ENCODE data around the gene TRMT61A. TPM values are rescaled to one million over a fixed set of nuclear protein-coding genes. Genes with fewer than 3 reads are reported as not detected.

TRMT61A gene
- total and polyA plus RNA-seq, 2 of the 13 experiments (the other 11 are each of a cell fraction or from before 2014, with no cell fraction given): 6.5 to 13.6 TPM

DNA sequence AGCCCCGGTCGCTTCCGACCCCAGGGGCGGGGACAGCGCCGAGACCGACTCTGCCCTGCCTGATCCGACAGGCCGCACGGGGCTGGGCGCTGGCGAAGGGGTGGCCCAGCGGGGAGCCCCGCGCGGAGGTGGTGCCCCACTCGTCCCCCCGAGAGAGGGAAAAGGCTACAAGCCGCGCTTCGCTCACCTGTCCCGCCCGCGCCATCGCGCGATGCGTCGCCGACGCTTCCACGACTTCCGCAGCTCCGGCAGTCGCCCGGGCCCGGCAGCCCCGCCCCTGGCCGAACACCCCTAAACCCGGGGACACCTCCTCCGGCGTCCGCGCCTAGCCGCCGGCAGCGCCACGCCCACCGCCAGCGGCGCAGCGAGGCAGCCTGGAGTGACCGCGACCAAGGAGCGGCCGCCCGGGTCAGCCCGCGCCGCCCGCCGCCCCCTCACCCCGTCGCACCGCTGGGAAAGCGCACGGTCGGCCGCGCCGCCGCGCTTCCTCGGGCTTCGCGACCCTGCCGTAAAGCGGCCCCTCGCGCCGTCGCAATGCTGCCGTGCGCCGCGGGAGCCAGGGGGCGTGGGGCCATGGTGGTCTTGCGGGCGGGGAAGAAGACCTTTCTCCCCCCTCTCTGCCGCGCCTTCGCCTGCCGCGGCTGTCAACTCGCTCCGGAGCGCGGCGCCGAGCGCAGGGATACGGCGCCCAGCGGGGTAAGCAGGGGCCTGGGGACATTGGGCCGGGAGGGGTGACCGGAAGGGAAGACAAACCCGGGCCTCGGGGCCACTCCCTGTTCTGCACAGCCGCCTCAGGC lies 33.6 kb downstream of the TRMT61A start, which contains the start of the genes BAG5 and COA8 (continued):
- TF ChIP-seq ZNF407 (CRISPR knock-in tag; IDR thresholded peaks at IDR 0.05; ENCODE audit: not compliant biosample characterization) (peak; percentile 37), ZNF441 (CRISPR knock-in tag; IDR thresholded peaks at IDR 0.05; ENCODE audit: borderline replicate concordance) (no peak), RAD21 (CRISPR knock-in tag; IDR thresholded peaks at IDR 0.05) (peak; percentile 10; the same call in 1 of the 2 replicates), ATM (IDR thresholded peaks at IDR 0.05; ENCODE audit: borderline replicate concordance) (no peak), ZXDC (CRISPR knock-in tag; IDR thresholded peaks at IDR 0.05) (peak; percentile 26; the same call in 1 of the 2 replicates), ZBTB42 (CRISPR knock-in tag; IDR thresholded peaks at IDR 0.05) (0 out of 2 replicates have a peak, but pooled peaks have one; percentile 21), ZNF781 (CRISPR knock-in tag; IDR thresholded peaks at IDR 0.05; ENCODE audit: borderline replicate concordance, not compliant biosample characterization) (no peak)
- TF ChIP-seq, protein P1, sequence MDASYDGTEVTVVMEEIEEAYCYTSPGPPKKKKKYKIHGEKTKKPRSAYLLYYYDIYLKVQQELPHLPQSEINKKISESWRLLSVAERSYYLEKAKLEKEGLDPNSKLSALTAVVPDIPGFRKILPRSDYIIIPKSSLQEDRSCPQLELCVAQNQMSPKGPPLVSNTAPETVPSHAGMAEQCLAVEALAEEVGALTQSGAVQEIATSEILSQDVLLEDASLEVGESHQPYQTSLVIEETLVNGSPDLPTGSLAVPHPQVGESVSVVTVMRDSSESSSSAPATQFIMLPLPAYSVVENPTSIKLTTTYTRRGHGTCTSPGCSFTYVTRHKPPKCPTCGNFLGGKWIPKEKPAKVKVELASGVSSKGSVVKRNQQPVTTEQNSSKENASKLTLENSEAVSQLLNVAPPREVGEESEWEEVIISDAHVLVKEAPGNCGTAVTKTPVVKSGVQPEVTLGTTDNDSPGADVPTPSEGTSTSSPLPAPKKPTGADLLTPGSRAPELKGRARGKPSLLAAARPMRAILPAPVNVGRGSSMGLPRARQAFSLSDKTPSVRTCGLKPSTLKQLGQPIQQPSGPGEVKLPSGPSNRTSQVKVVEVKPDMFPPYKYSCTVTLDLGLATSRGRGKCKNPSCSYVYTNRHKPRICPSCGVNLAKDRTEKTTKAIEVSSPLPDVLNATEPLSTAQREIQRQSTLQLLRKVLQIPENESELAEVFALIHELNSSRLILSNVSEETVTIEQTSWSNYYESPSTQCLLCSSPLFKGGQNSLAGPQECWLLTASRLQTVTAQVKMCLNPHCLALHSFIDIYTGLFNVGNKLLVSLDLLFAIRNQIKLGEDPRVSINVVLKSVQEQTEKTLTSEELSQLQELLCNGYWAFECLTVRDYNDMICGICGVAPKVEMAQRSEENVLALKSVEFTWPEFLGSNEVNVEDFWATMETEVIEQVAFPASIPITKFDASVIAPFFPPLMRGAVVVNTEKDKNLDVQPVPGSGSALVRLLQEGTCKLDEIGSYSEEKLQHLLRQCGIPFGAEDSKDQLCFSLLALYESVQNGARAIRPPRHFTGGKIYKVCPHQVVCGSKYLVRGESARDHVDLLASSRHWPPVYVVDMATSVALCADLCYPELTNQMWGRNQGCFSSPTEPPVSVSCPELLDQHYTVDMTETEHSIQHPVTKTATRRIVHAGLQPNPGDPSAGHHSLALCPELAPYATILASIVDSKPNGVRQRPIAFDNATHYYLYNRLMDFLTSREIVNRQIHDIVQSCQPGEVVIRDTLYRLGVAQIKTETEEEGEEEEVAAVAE (CRISPR knock-in tag; IDR thresholded peaks at IDR 0.05; ENCODE audit: borderline replicate concordance): peak; percentile 43; the same call in 1 of the 2 replicates
